GM21423 (cell line): ENCODE measurements around the gene TTC33.
A peak's percentile ranks its signal among the peaks of the same experiment; 100 is the strongest.
"Not testable (repeated sequence)": the region's sequence is repeated elsewhere in the genome, so short reads cannot be mapped to it uniquely, and the experiment has no call there.

Source experiments
- ATAC-seq: cut with Tn5 transposase; IDR thresholded peaks from one replicate; pipeline ENCODE4 v1.9.1; 2021; ENCODE audit warnings: mild to moderate bottlenecking, moderate library complexity; ENCODE audit not compliant: unreplicated experiment

TTC33 gene

GRCh38 chr5:40722497-40722911, 33.3 kb downstream of the TTC33 start:
- not testable (repeated sequence) for ATAC-seq

- no peak for ATAC-seq
These were observed 35.7 kb downstream of the TTC33 start for GRCh38 chr5:40720069-40720468.

- no peak for ATAC-seq
These were observed 38.5 kb downstream of the TTC33 start for GRCh38 chr5:40717281-40717680.

GRCh38 chr5:40716590-40716989, 39.2 kb downstream of the TTC33 start:
- no peak for ATAC-seq

- no peak for ATAC-seq
These were observed 39.8 kb downstream of the TTC33 start for GRCh38 chr5:40716000-40716399.

- ATAC-seq: no peak
These were observed 41.8 kb downstream of the TTC33 start for GRCh38 chr5:40714001-40714400.

- ATAC-seq: not testable (repeated sequence)
These were observed 45.2 kb downstream of the TTC33 start for GRCh38 chr5:40710575-40710974.

- not testable (repeated sequence) for ATAC-seq
These were observed 50.3 kb downstream of the TTC33 start for GRCh38 chr5:40705484-40705883.

GRCh38 chr5:40702027-40702426, 53.7 kb downstream of the TTC33 start:
- ATAC-seq: not testable (repeated sequence)

- no peak for ATAC-seq
These were observed 55.5 kb downstream of the TTC33 start for GRCh38 chr5:40700116-40700782.

GRCh38 chr5:40694433-40694832, 61.3 kb downstream of the TTC33 start:
- ATAC-seq: no peak

- no peak for ATAC-seq
These were observed 63.9 kb downstream of the TTC33 start for GRCh38 chr5:40691894-40692293.

GRCh38 chr5:40690267-40690666, 65.5 kb downstream of the TTC33 start:
- ATAC-seq: no peak

GRCh38 chr5:40689438-40689837, 66.3 kb downstream of the TTC33 start:
- peak; percentile 56 for ATAC-seq

- no peak for ATAC-seq
These were observed 66.8 kb downstream of the TTC33 start for GRCh38 chr5:40688996-40689395.

- peak; percentile 74 for ATAC-seq
These were observed 67.5 kb downstream of the TTC33 start for GRCh38 chr5:40688127-40688761.

GRCh38 chr5:40687321-40687720, 68.4 kb downstream of the TTC33 start:
- ATAC-seq: no peak

- no peak for ATAC-seq
These were observed 69.7 kb downstream of the TTC33 start for GRCh38 chr5:40685976-40686486.

- no peak for ATAC-seq
These were observed 70.6 kb downstream of the TTC33 start for GRCh38 chr5:40685193-40685592.

GRCh38 chr5:40683305-40683704, 72.5 kb downstream of the TTC33 start:
- ATAC-seq: no peak

GRCh38 chr5:40682154-40683017, 73.4 kb downstream of the TTC33 start:
- no peak for ATAC-seq
